H54 (cell line): ENCODE measurements around the gene SPDYE4.

Experiments
- DNase-seq: peaks from one replicate; pipeline ENCODE4 v3.0.0; 2011; ENCODE audit warnings: low spot score, mixed read lengths; ENCODE audit not compliant: insufficient read length
- FAIRE-seq: peaks from 3 replicates; lab custom pipeline; 2011; peaks lifted over from hg19 to GRCh38; lab: Jason Lieb, UNC
- POLR2A ChIP-seq: IDR thresholded peaks from 2 replicates; pipeline ENCODE4 v1.6.1; 2011; ENCODE audit warnings: low read depth, mild to moderate bottlenecking, low read length

The SPDYE4 gene

GRCh38 chr17:8706431-8706830 lies 51.9 kb downstream of the SPDYE4 start:
- no peak for DNase-seq
- FAIRE-seq: no peak
- TF ChIP-seq POLR2A: no peak

GRCh38 chr17:8705427-8705826 lies 52.9 kb downstream of the SPDYE4 start:
- DNase-seq (no peak), FAIRE-seq (no peak)
- TF ChIP-seq POLR2A: no peak

- FAIRE-seq (no peak), DNase-seq (no peak)
- TF ChIP-seq POLR2A: no peak
Observed at GRCh38 chr17:8703001-8703400, 55.3 kb downstream of the SPDYE4 start.

GRCh38 chr17:8701754-8702153 lies 56.6 kb downstream of the SPDYE4 start:
- TF ChIP-seq POLR2A: no peak
- no peak for FAIRE-seq
- DNase-seq: no peak

- no peak for DNase-seq
- no peak for TF ChIP-seq POLR2A
- FAIRE-seq: no peak
Observed at GRCh38 chr17:8701221-8701620, 57.1 kb downstream of the SPDYE4 start.
